Sigmoid colon (tissue), 4 donors: Measurements from ENCODE around the gene INTS6.

ENCODE experiments used
- EP300 ChIP-seq, 4 donors: sonication (generic); formaldehyde crosslinking; IDR thresholded peaks; one replicate each; pipeline ENCODE4 v1.6.1; 2017; ENCODE audit warnings: antibody characterized with exemption in 4 of 4
- POLR2AphosphoS5 ChIP-seq, 4 donors: sonication (generic); formaldehyde crosslinking; IDR thresholded peaks; one replicate each; pipeline ENCODE4 v1.6.1; 2017; ENCODE audit warnings: antibody characterized with exemption in 4 of 4
- TF ChIP-seq, protein P1 (sequence below), 4 experiments: fragments of 450-650 bp in 3 of 4; fragments of 200-600 bp in 1 of 4; IDR thresholded peaks; one replicate each; pipeline ENCODE4 v1.5.1; 2016 to 2019; ENCODE audit warnings: antibody characterized with exemption in 4 of 4, mild to moderate bottlenecking in 3 of 4, moderate library complexity in 2 of 4

DNA sequence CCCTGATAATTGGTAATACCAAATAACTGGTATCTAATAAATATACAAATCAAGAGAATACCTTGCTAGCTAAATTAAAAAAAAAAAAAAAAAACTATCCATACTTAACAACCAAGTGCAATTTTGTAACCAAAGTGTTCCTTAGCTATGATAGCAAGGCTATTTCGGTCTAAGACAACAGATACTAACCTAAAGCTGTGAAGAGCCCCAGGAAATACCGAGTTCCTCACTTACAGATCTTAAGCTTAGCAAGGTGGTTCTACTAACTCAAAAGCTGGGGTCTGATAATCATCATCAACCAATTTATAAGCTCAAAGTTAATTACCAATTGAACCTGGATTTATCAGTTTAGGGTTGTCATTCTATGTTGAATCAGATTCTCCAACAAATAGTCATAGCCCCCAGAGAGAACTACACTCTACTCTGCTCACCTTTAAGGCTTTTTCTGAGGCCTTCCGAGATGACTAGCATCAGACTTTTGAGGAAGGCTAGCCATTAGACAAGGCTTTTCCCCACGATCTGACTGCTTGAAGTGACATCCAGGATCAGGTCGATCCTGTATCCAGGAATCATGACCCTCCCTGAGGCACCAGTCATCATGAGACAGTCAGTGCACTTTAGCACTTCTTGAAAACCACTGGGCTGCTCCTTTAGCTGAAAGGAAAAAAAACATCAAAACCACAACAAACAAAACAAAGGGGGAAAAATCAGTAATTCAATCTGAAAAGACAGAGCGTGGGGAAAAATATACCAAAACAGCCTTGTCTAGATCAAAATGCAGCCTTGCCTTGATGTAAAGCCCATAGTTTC is 31.9 kb downstream of the INTS6 start:
- TF ChIP-seq, protein P1, sequence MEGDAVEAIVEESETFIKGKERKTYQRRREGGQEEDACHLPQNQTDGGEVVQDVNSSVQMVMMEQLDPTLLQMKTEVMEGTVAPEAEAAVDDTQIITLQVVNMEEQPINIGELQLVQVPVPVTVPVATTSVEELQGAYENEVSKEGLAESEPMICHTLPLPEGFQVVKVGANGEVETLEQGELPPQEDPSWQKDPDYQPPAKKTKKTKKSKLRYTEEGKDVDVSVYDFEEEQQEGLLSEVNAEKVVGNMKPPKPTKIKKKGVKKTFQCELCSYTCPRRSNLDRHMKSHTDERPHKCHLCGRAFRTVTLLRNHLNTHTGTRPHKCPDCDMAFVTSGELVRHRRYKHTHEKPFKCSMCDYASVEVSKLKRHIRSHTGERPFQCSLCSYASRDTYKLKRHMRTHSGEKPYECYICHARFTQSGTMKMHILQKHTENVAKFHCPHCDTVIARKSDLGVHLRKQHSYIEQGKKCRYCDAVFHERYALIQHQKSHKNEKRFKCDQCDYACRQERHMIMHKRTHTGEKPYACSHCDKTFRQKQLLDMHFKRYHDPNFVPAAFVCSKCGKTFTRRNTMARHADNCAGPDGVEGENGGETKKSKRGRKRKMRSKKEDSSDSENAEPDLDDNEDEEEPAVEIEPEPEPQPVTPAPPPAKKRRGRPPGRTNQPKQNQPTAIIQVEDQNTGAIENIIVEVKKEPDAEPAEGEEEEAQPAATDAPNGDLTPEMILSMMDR (IDR thresholded peaks at IDR 0.05), result no peak
- TF ChIP-seq EP300 (IDR thresholded peaks at IDR 0.05) (no peak), POLR2AphosphoS5 (IDR thresholded peaks at IDR 0.05) (no peak)
